Activated CD4-positive, CD25-positive, alpha-beta regulatory T cell treated with anti-CD3 and anti-CD28 coated beads, Interleukin-2, amount 50 U/mL, for 72 hours (primary cell): ENCODE results near the gene GEMIN5.

ENCODE experiments used
- DNase-seq: peaks from one replicate; pipeline ENCODE4 v3.0.0; 2021

GEMIN5 gene

DNA sequence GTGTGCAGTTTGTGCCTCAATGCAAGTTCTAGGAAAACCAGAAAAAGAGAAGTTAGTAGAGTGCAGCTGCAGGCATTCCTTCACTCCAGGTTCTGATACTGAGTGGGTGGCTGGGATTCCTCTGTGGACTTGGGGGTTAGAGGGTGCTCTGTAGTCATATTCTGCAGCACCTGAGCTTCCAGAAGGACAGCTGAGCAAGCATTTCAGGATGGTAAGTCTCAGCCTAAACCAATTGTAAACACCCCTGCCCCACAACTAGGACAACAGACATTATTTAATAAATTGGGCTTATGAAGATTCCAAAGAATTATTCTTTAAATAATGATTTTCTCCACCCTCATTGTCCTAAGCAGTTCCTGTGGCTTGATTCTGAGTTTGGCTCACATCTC, 96.7 kb downstream of the GEMIN5 start:
- DNase-seq = no peak

DNA sequence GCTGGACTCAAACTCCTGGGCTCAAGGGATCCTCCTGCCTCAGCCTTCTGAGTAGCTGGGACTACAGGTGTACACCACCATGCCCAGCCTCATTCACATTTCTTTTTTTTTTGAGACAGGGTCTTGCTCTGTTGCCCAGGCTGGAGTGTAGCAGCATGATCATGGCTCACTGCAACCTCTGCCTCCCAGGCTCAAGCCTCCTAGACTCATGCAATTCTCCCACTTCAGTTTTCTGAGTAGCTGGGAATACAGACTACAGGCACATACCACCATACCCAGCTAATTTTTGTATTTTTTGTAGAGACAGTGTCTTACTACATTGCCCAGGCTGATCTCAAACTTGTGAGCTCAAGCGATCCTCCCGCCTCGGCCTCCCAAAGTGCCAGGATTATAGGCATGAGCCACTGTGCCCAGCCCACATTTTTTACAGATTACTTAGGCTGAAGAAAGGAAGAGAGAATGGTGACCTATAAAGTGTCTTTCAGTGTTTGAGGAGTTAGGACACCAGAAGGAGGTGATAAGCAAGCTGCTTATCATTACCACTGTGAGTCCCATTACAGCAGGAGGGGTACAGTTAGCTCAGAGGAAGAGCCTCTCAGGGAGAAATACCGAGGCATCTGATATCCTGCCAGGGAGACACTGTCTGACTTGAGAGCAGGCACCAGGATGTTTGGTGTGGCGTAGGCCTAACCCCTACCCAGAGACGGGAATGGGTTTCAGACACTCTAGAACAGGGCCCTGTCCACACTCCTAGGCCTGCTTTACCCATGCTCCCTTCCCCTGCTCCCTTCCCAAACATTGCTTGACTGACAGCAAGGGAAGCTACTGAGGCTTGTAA, 97.4 kb downstream of the GEMIN5 start:
- DNase-seq = no peak
